ENCODE data around the gene ASB13. TPM values are rescaled to one million over a fixed set of nuclear protein-coding genes. Genes with fewer than 3 reads are reported as not detected.
A peak's percentile ranks its signal among the peaks of the same experiment; 100 is the strongest.

Gene ASB13
- total and polyA plus RNA-seq, 2 of the 13 experiments (the other 11 are each of a cell fraction or from before 2014, with no cell fraction given): 9.3 to 15.4 TPM

- peak; percentile 8; the same call in 1 of the 2 replicates for TF ChIP-seq TBX2 (CRISPR knock-in tag; IDR thresholded peaks at IDR 0.05; ENCODE audit: borderline replicate concordance)
- peak; percentile 29; the same call in 1 of the 2 replicates for TF ChIP-seq RXRB (CRISPR knock-in tag; IDR thresholded peaks at IDR 0.05; ENCODE audit: borderline replicate concordance)
- peak; percentile 63 for TF ChIP-seq DMAP1 (CRISPR knock-in tag; IDR thresholded peaks at IDR 0.05)
- no peak for TF ChIP-seq ZNF549 (CRISPR knock-in tag; IDR thresholded peaks at IDR 0.05)
- 0 out of 2 replicates have a peak, but pooled peaks have one; percentile 26 for TF ChIP-seq ZNF451 (CRISPR knock-in tag; IDR thresholded peaks at IDR 0.05)
- TF ChIP-seq MEIS2 (CRISPR knock-in tag; IDR thresholded peaks at IDR 0.05): no peak
- TF ChIP-seq ZFY (CRISPR knock-in tag; IDR thresholded peaks at IDR 0.05): peak; percentile 87
- TF ChIP-seq SIX1 (CRISPR knock-in tag; IDR thresholded peaks at IDR 0.05; ENCODE audit: borderline replicate concordance): no peak
- TF ChIP-seq DRAP1 (CRISPR knock-in tag; IDR thresholded peaks at IDR 0.05): no peak
- TF ChIP-seq ARID4A (CRISPR knock-in tag; IDR thresholded peaks at IDR 0.05; ENCODE audit: borderline replicate concordance): peak; percentile 16
- TF ChIP-seq ELF4 (CRISPR knock-in tag; IDR thresholded peaks at IDR 0.05; ENCODE audit: borderline replicate concordance): no peak
- peak; percentile 21; the same call in 1 of the 2 replicates for TF ChIP-seq SALL2 (CRISPR knock-in tag; IDR thresholded peaks at IDR 0.05)
- TF ChIP-seq ZNF768 (CRISPR knock-in tag; IDR thresholded peaks at IDR 0.05): peak; percentile 10; the same call in 1 of the 2 replicates
- TF ChIP-seq PHF21A (CRISPR knock-in tag; IDR thresholded peaks at IDR 0.05): peak; percentile 58; the same call in 1 of the 2 replicates
- TF ChIP-seq KMT2B (CRISPR knock-in tag; IDR thresholded peaks at IDR 0.05): 0 out of 2 replicates have a peak, but pooled peaks have one; percentile 25
- no peak for TF ChIP-seq ZNF83 (CRISPR knock-in tag; IDR thresholded peaks at IDR 0.05; ENCODE audit: borderline replicate concordance)
- TF ChIP-seq TARDBP (CRISPR knock-in tag; IDR thresholded peaks at IDR 0.05): peak; percentile 58; the same call in 1 of the 2 replicates
- TF ChIP-seq ZBTB26 (CRISPR knock-in tag; IDR thresholded peaks at IDR 0.05; ENCODE audit: borderline replicate concordance): no peak
- peak; percentile 31 for TF ChIP-seq RBM39 (IDR thresholded peaks at IDR 0.05; ENCODE audit: low read depth, low read length, poor library complexity, severe bottlenecking)
- TF ChIP-seq ZNF816 (CRISPR knock-in tag; IDR thresholded peaks at IDR 0.05; ENCODE audit: borderline replicate concordance): no peak
- TF ChIP-seq CBX1 (IDR thresholded peaks at IDR 0.05; ENCODE audit: low read depth): no peak
- peak; percentile 35; the same call in 1 of the 2 replicates for TF ChIP-seq ZNF292 (CRISPR knock-in tag; IDR thresholded peaks at IDR 0.05; ENCODE audit: borderline replicate concordance, low read depth)
- TF ChIP-seq ZNF207 (IDR thresholded peaks at IDR 0.05; ENCODE audit: borderline replicate concordance): no peak
- TF ChIP-seq ZFP41 (CRISPR knock-in tag; IDR thresholded peaks at IDR 0.05; ENCODE audit: borderline replicate concordance): no peak
- TF ChIP-seq HDAC2 (CRISPR knock-in tag; IDR thresholded peaks at IDR 0.05): peak; percentile 57
Measured at GRCh38 chr10:5666008-5666840, at the start of gene ASB13 (continued).
